ENCODE data around the gene PDE4D. TPM values are rescaled to one million over a fixed set of nuclear protein-coding genes. Genes with fewer than 3 reads are reported as not detected.

The PDE4D gene
- total and polyA plus RNA-seq, 2 donors (not counting 3 experiments of a cell fraction or from before 2014, with no cell fraction given) = 34.5 to 51.2 TPM

DNA sequence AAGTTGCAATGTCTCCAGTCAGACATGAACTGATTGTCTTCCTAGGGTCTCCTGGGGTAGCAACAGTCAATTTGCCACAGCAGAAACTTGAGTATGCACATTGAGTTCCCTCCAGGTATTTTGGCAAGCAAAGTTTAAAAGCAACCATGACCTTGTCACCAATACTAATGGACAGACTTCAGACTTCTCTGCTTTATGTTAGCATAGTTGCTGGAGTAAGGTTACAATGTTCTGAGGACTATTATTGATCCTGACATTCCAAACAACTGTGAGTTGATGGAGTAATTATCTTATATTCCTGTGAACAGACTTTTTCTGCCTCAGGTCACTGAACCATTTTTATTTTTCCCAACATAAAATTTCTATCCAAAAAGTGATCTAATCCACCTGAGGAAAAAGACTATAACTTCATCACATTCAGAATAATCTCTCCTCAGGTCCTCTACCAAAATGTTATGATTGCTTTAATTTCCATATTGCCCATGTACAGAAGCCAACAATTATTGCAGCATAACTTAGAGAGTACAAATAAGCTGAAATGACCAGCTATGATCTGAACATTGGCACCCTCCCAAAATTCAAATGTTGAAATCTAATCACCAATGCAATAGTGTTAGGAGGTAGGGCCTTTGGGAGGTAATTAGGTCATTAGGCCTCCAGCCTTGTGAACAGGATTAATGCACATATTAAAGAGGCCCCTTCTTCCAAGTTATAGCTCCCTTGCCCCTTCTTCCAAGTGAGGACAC is 228.3 kb downstream of the PDE4D start:
- FAIRE-seq (no peak), DNase-seq (ENCODE audit: low read depth, low spot score) (no peak)
- no TSS peak for BruUV-seq (replicated peaks)
- Histone ChIP-seq H3K9ac (replicated peaks; ENCODE audit: extremely low read depth, insufficient read depth, low read length) (no peak overlapping the region), H3K9me3 (replicated peaks; ENCODE audit: control insufficient read depth, insufficient read depth, low read length) (no peaks in the 10 kb centered on the region), H3K9me1 (replicated peaks; ENCODE audit: control insufficient read depth, extremely low read depth, insufficient read depth, low read length) (no peaks in the 10 kb centered on the region), H3K4me1 (ENCODE audit: control insufficient read depth, extremely low read depth, insufficient read depth, low read length) (peaks cover 19% of the 10 kb centered on the region), H3K27ac (ENCODE audit: insufficient read depth, low read depth, low read length) (no peak overlapping the region), H2AFZ (ENCODE audit: low read depth, low read length) (no peak overlapping the region), H4K20me1 (replicated peaks; ENCODE audit: control insufficient read depth, extremely low read depth, insufficient read depth, low read length) (no peaks in the 10 kb centered on the region), H3K36me3 (ENCODE audit: control insufficient read depth in 2 of 2, extremely low read depth in 1 of 2, insufficient read depth in 2 of 2, low read length in 2 of 2) (no peaks in the 10 kb centered on the region), H3K27me3 (ENCODE audit: control insufficient read depth in 2 of 2, insufficient read depth in 2 of 2, low read length in 2 of 2) (no peaks in the 10 kb centered on the region), H3K79me2 (ENCODE audit: control insufficient read depth, insufficient read depth, low read length) (no peaks in the 10 kb centered on the region), H3K4me2 (ENCODE audit: insufficient read depth, low read length) (no peak overlapping the region), H3K4me3 (replicated peaks in 1 of 3; ENCODE audit: insufficient read depth in 1 of 3, low read depth in 1 of 3, low read length in 3 of 3) (no peak overlapping the region)
- dilution Hi-C loops (cut with MboI; ENCODE audit: extremely low pct_ligation_motif_present, low sequenced_read_pairs) = no loop called here
- ChIA-PET POLR2A (no interaction called here), CTCF (interaction anchor here (0.6 to 3.5 kb wide), 8 partner anchors 8 to 477 kb away, joined by 3 to 30 read pairs (median 3); no protein-coding TSS in a partner anchor)
- TF ChIP-seq JUN (IDR thresholded peaks at IDR 0.05; ENCODE audit: borderline replicate concordance, insufficient read depth, insufficient read length, low read depth) = no peak
- TF ChIP-seq, protein P1, sequence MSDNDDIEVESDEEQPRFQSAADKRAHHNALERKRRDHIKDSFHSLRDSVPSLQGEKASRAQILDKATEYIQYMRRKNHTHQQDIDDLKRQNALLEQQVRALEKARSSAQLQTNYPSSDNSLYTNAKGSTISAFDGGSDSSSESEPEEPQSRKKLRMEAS (IDR thresholded peaks at IDR 0.05; ENCODE audit: insufficient read depth, insufficient read length) = no peak
- TF ChIP-seq MYC (IDR thresholded peaks at IDR 0.05; ENCODE audit: low read depth, low read length) = no peak
- TF ChIP-seq GATA2 (IDR thresholded peaks at IDR 0.05; ENCODE audit: insufficient read depth, insufficient read length, low read depth, low read length) = no peak
- TF ChIP-seq EZH2 (IDR thresholded peaks at IDR 0.05; ENCODE audit: borderline replicate concordance, low read depth, low read length, severe bottlenecking) = no peak
- TF ChIP-seq FOS (IDR thresholded peaks at IDR 0.05; ENCODE audit: borderline replicate concordance, insufficient read depth, low read length) = no peak
- TF ChIP-seq, protein P2, sequence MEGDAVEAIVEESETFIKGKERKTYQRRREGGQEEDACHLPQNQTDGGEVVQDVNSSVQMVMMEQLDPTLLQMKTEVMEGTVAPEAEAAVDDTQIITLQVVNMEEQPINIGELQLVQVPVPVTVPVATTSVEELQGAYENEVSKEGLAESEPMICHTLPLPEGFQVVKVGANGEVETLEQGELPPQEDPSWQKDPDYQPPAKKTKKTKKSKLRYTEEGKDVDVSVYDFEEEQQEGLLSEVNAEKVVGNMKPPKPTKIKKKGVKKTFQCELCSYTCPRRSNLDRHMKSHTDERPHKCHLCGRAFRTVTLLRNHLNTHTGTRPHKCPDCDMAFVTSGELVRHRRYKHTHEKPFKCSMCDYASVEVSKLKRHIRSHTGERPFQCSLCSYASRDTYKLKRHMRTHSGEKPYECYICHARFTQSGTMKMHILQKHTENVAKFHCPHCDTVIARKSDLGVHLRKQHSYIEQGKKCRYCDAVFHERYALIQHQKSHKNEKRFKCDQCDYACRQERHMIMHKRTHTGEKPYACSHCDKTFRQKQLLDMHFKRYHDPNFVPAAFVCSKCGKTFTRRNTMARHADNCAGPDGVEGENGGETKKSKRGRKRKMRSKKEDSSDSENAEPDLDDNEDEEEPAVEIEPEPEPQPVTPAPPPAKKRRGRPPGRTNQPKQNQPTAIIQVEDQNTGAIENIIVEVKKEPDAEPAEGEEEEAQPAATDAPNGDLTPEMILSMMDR (IDR thresholded peaks at IDR 0.05; ENCODE audit: extremely low read depth in 1 of 2, insufficient read depth in 1 of 2, low read depth in 1 of 2, low read length in 2 of 2) = no peak
- TF ChIP-seq POLR2A (IDR thresholded peaks at IDR 0.05; ENCODE audit: low read depth, low read length) = no peak
- TF ChIP-seq POLR2AphosphoS5 (IDR thresholded peaks at IDR 0.05; ENCODE audit: insufficient read depth, low read depth, low read length) = no peak
- intact Hi-C loops (cut with micrococcal nuclease) = no loop called here

All from endothelial cell of umbilical vein (primary cell).